Measurements from ENCODE around the gene GPC3. TPM values are rescaled to one million over a fixed set of nuclear protein-coding genes. Genes with fewer than 3 reads are reported as not detected.
A peak's percentile ranks its signal among the peaks of the same experiment; 100 is the strongest.

The GPC3 gene
- total and polyA plus RNA-seq, 2 experiments from 2014 or later: 36.8 to 60.1 TPM

- Mint-ChIP-seq H3K9me3 (no peaks in the 10 kb centered on the region), H3K27me3 (ENCODE audit: insufficient read depth, low read depth, poor library complexity) (peaks cover 2% of the 10 kb centered on the region), H3K27ac (no peak overlapping the region), H3K4me1 (peaks cover 3% of the 10 kb centered on the region; the same call in 2 of the 3 replicates), H3K36me3 (ENCODE audit: low read depth) (no peaks in the 10 kb centered on the region), H3K4me3 (no peak overlapping the region)
- DNase-seq (ENCODE audit: low spot score) (no peak), ATAC-seq (no peak)
- no peak for TF ChIP-seq STAT1 (IDR thresholded peaks at IDR 0.05; ENCODE audit: unreplicated experiment)
- Histone ChIP-seq H3F3A (replicated peaks; ENCODE audit: low read depth) (no peaks in the 10 kb centered on the region), H3K4me1 (ENCODE audit: insufficient read depth) (no peaks in the 10 kb centered on the region), H2AFZ (no peak overlapping the region), H3K4me3 (no peak overlapping the region), H3K4me2 (no peak overlapping the region), H3K27ac (ENCODE audit: low read depth) (no peak overlapping the region), H4K20me1 (replicated peaks; ENCODE audit: insufficient read depth) (no peaks in the 10 kb centered on the region), H3K36me3 (ENCODE audit: insufficient read depth) (no peaks in the 10 kb centered on the region), H3K9me2 (ENCODE audit: insufficient read depth) (no peaks in the 10 kb centered on the region), H3K79me2 (replicated peaks; ENCODE audit: insufficient read depth) (no peaks in the 10 kb centered on the region), H3K27me3 (ENCODE audit: insufficient read depth) (no peaks in the 10 kb centered on the region)
Observed at GRCh38 chrX:133796282-133796681, 189.1 kb downstream of the GPC3 start.

GRCh38 chrX:133794126-133794525 is 191.3 kb downstream of the GPC3 start:
- Histone ChIP-seq H3K9me2 (ENCODE audit: insufficient read depth) (no peaks in the 10 kb centered on the region), H3K79me2 (replicated peaks; ENCODE audit: insufficient read depth) (no peaks in the 10 kb centered on the region), H3K36me3 (ENCODE audit: insufficient read depth) (no peaks in the 10 kb centered on the region), H3K4me1 (ENCODE audit: insufficient read depth) (no peaks in the 10 kb centered on the region), H3K27me3 (ENCODE audit: insufficient read depth) (no peaks in the 10 kb centered on the region), H3K4me3 (no peak overlapping the region), H3F3A (replicated peaks; ENCODE audit: low read depth) (no peaks in the 10 kb centered on the region), H3K27ac (ENCODE audit: low read depth) (0 out of 2 replicates have a peak overlapping the region, but pooled peaks have one; percentile 55), H3K4me2 (no peak overlapping the region), H2AFZ (no peak overlapping the region), H4K20me1 (replicated peaks; ENCODE audit: insufficient read depth) (no peaks in the 10 kb centered on the region)
- H3K9me3 Mint-ChIP-seq: no peaks in the 10 kb centered on the region
- no peaks in the 10 kb centered on the region for H3K36me3 Mint-ChIP-seq (ENCODE audit: low read depth)
- ATAC-seq (no peak), DNase-seq (ENCODE audit: low spot score) (no peak)
- no peak overlapping the region for H3K4me3 Mint-ChIP-seq
- peaks cover 2% of the 10 kb centered on the region for H3K27me3 Mint-ChIP-seq (ENCODE audit: insufficient read depth, low read depth, poor library complexity)
- no peak for TF ChIP-seq STAT1 (IDR thresholded peaks at IDR 0.05; ENCODE audit: unreplicated experiment)
- no peak for TF ChIP-seq POLR2AphosphoS5 (IDR thresholded peaks at IDR 0.05; ENCODE audit: low read depth)
- TF ChIP-seq JUNB (IDR thresholded peaks at IDR 0.05; ENCODE audit: unreplicated experiment): no peak
- peaks cover 12% of the 10 kb centered on the region; the same call in 2 of the 3 replicates for H3K4me1 Mint-ChIP-seq
- no peak overlapping the region for H3K27ac Mint-ChIP-seq

DNA sequence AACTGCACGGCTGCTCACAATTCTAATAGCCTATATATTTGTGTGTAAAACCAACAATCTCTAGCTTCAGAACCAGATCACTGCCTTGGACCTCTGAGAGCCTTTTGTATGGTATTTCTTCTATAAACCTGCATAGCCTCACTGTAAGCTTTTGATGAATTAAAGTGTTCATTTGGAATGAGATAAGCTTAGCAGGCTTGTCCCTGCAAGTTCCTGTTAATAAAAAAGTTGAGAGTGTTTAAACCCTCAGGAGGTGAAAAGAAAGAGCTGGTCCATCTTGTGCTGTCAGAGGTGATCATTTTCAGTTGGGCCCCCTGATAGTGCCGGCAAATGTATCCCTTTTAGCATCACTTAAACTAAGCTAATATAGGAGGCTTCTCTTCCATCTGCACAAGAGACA is 191.8 kb downstream of the GPC3 start:
- no peaks in the 10 kb centered on the region for H3K9me2 ChIP-seq (ENCODE audit: insufficient read depth)
- H3K79me2 ChIP-seq (replicated peaks; ENCODE audit: insufficient read depth): no peaks in the 10 kb centered on the region
- no peaks in the 10 kb centered on the region for H3K36me3 ChIP-seq (ENCODE audit: insufficient read depth)
- H3K27me3 ChIP-seq (ENCODE audit: insufficient read depth): no peaks in the 10 kb centered on the region
- H3K4me1 ChIP-seq (ENCODE audit: insufficient read depth): no peaks in the 10 kb centered on the region
- DNase-seq (ENCODE audit: low spot score) (no peak), ATAC-seq (no peak)
- H3K4me3 Mint-ChIP-seq: no peak overlapping the region
- no peak overlapping the region for H3K27ac Mint-ChIP-seq
- no peaks in the 10 kb centered on the region for H3F3A ChIP-seq (replicated peaks; ENCODE audit: low read depth)
- peaks cover 15% of the 10 kb centered on the region; the same call in 2 of the 3 replicates for H3K4me1 Mint-ChIP-seq
- no peak overlapping the region for H3K27ac ChIP-seq (ENCODE audit: low read depth)
- no peak overlapping the region for H2AFZ ChIP-seq
- peaks cover 2% of the 10 kb centered on the region for H3K27me3 Mint-ChIP-seq (ENCODE audit: insufficient read depth, low read depth, poor library complexity)
- H4K20me1 ChIP-seq (replicated peaks; ENCODE audit: insufficient read depth): no peaks in the 10 kb centered on the region
- no peaks in the 10 kb centered on the region for H3K9me3 Mint-ChIP-seq
- H3K4me2 ChIP-seq: no peak overlapping the region
- H3K36me3 Mint-ChIP-seq (ENCODE audit: low read depth): no peaks in the 10 kb centered on the region
- H3K4me3 ChIP-seq: no peak overlapping the region
- TF ChIP-seq, protein P1, sequence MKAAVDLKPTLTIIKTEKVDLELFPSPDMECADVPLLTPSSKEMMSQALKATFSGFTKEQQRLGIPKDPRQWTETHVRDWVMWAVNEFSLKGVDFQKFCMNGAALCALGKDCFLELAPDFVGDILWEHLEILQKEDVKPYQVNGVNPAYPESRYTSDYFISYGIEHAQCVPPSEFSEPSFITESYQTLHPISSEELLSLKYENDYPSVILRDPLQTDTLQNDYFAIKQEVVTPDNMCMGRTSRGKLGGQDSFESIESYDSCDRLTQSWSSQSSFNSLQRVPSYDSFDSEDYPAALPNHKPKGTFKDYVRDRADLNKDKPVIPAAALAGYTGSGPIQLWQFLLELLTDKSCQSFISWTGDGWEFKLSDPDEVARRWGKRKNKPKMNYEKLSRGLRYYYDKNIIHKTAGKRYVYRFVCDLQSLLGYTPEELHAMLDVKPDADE (IDR thresholded peaks at IDR 0.05): no peak
- TF ChIP-seq CTCF (conservative IDR thresholded peaks at IDR 0.05; ENCODE audit: low read depth in 2 of 2) (no peak), CREB1 (CRISPR knock-in tag; IDR thresholded peaks at IDR 0.05; ENCODE audit: low read depth) (no peak), POLR2AphosphoS5 (IDR thresholded peaks at IDR 0.05; ENCODE audit: low read depth) (no peak), JUNB (IDR thresholded peaks at IDR 0.05; ENCODE audit: unreplicated experiment) (no peak), ZNF462 (CRISPR knock-in tag; IDR thresholded peaks at IDR 0.05) (no peak), ZNF331 (CRISPR knock-in tag; IDR thresholded peaks at IDR 0.05; ENCODE audit: low read depth) (no peak)

Data from GM23338 (cell line).